ENCODE measurements around the gene UBE2Q2. TPM values are rescaled to one million over a fixed set of nuclear protein-coding genes. Genes with fewer than 3 reads are reported as not detected.

Gene UBE2Q2
- total and polyA plus RNA-seq, 2 of the 4 experiments (the other 2 are of a cell fraction) = 18.0 to 28.9 TPM

- no peak for DNase-seq
- Histone ChIP-seq H3K4me3 (ENCODE audit: insufficient read depth, low read depth, low read length) (no peak overlapping the region), H4K5ac (ENCODE audit: low read depth, low read length) (no peak overlapping the region), H2AK9ac (replicated peaks; ENCODE audit: low read depth, low read length, poor library complexity) (no peak overlapping the region), H2AK5ac (ENCODE audit: low read depth, low read length) (no peak overlapping the region), H3K27me3 (ENCODE audit: control insufficient read depth, insufficient read depth, low read length) (no peaks in the 10 kb centered on the region), H3K9me3 (ENCODE audit: control insufficient read depth, insufficient read depth, low read length) (no peaks in the 10 kb centered on the region), H2BK20ac (ENCODE audit: low read depth, low read length) (no peak overlapping the region), H3K23ac (ENCODE audit: low read depth, low read length) (no peak overlapping the region), H3K4me2 (ENCODE audit: low read depth, low read length) (no peak overlapping the region), H3K4me1 (ENCODE audit: control insufficient read depth, insufficient read depth, low read length) (peaks cover 8% of the 10 kb centered on the region), H3K9ac (ENCODE audit: low read depth, low read length) (no peak overlapping the region), H3K9me1 (ENCODE audit: insufficient read depth, low read length) (peaks cover 11% of the 10 kb centered on the region; the same call in 1 of the 2 replicates), H3K27ac (ENCODE audit: insufficient read depth, low read length) (no peak overlapping the region), H4K8ac (ENCODE audit: low read depth in 2 of 2, low read length in 2 of 2) (no peak overlapping the region), H4K20me1 (ENCODE audit: insufficient read depth, low read length) (peaks cover 22% of the 10 kb centered on the region), H4K91ac (ENCODE audit: insufficient read depth, low read depth, low read length) (no peak overlapping the region), H3K18ac (ENCODE audit: low read depth, low read length) (no peak overlapping the region), H2BK15ac (ENCODE audit: low read depth, low read length) (no peak overlapping the region), H3K79me1 (ENCODE audit: low read depth in 1 of 2, low read length in 2 of 2) (peaks cover 14 to 26% of the 10 kb centered on the region in 2 experiments; a peak in 3 of 4 replicates), H3K4ac (ENCODE audit: low read depth, low read length) (no peak overlapping the region), H3K56ac (ENCODE audit: extremely low read depth, insufficient read depth, low read length) (no peak overlapping the region), H2BK5ac (ENCODE audit: low read depth, low read length, poor library complexity, severe bottlenecking) (no peak overlapping the region), H2AFZ (replicated peaks; ENCODE audit: low read length, poor library complexity) (no peak overlapping the region), H3K36me3 (ENCODE audit: control insufficient read depth, insufficient read depth, low read length) (peaks cover 1% of the 10 kb centered on the region; the same call in 1 of the 2 replicates), H2BK120ac (ENCODE audit: low read depth, low read length) (no peak overlapping the region), H3K14ac (replicated peaks; ENCODE audit: low read depth, low read length) (no peak overlapping the region)
- in situ Hi-C loops (cut with MboI; ENCODE audit: low sequenced_read_pairs) (no loop called here), dilution Hi-C loops (cut with HindIII; ENCODE audit: low sequenced_read_pairs, unreplicated experiment) (no loop called here), intact Hi-C loops (cut with micrococcal nuclease) (no loop called here)
- ChIA-PET POLR2A (ENCODE audit: unreplicated experiment) (no interaction called here), CTCF (interaction anchor here (0.7 to 1.3 kb wide), 2 partner anchors 39 to 80 kb away, joined by 4 to 6 read pairs; no protein-coding TSS in a partner anchor)
- no peak for TF ChIP-seq ELK1 (IDR thresholded peaks at IDR 0.05; ENCODE audit: borderline replicate concordance, low read depth, low read length)
- no TSS peak for BruUV-seq (replicated peaks)
- ATAC-seq (ENCODE audit: low read depth) = no peak
Observed at GRCh38 chr15:75841626-75842025, 1.6 kb upstream of the UBE2Q2 start.
